ENCODE results near the gene SUN5. TPM values are rescaled to one million over a fixed set of nuclear protein-coding genes. Genes with fewer than 3 reads are reported as not detected.
A peak's percentile ranks its signal among the peaks of the same experiment; 100 is the strongest.

The SUN5 gene
- total RNA-seq, 1 experiment from 2014 or later: not detected

GRCh38 chr20:32980131-32980941 lies 23.9 kb downstream of the SUN5 start:
- POLR2A ChIA-PET: no interaction called here

DNA sequence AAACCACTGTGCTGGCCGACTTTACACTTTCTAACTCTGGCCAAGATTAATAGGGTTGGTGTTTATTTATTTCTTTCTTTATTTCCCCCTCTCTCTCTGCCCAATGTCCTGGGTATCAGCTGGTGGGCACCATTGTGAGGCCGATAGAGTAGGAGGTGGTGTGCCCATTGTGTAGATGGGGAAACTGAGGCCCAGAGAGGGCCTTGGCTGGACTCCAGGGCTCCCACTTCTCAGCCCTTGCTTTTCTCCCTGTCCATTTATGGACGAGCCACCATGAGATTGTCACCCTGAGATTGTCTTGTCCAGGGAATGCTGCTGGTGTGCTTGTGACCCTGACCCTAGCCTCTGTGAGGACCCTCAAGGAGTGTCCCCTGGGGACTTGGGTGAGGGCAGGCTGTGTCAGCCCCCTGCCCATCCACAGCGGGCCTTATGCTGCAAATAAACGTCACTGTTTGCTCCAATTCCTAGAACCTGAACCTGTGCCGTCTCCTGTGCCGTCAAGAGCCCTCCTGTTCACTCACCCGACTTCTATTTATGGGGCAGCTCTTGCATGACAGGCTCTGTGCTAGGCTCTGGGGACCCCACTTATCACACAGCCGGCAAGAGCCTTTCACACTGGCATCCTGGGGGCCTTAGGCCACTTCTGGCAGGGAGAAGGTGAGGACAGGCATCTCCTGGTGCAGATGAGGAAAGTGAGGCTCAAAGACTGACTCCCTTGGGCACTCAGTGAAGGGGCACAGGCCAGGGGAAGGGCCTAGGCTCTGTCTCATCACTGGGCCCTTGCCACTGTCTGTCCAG lies 24.8 kb downstream of the SUN5 start:
- Mint-ChIP-seq H3K9me3 (ENCODE audit: unreplicated experiment) (no peaks in the 10 kb centered on the region), H3K27me3 (ENCODE audit: insufficient read depth, unreplicated experiment) (peaks cover 7% of the 10 kb centered on the region), H3K4me3 (ENCODE audit: unreplicated experiment) (no peak overlapping the region), H3K4me1 (ENCODE audit: low read depth, unreplicated experiment) (peaks cover 10% of the 10 kb centered on the region), H3K27ac (ENCODE audit: unreplicated experiment) (no peak overlapping the region), H3K36me3 (ENCODE audit: insufficient read depth, unreplicated experiment) (no peaks in the 10 kb centered on the region)
- Histone ChIP-seq H3K4me3 (ENCODE audit: low read depth, low read length) (no peak overlapping the region), H3K36me3 (ENCODE audit: control insufficient read depth, insufficient read depth, low read length) (no peaks in the 10 kb centered on the region), H3K9me3 (peaks cover 16% of the 10 kb centered on the region; the same call in 1 of the 2 replicates), H3K4me1 (0 out of 2 replicates have a peak, but pooled peaks cover 4% of the 10 kb centered on the region), H3K27me3 (replicated peaks; ENCODE audit: control insufficient read depth, insufficient read depth, low read length) (no peaks in the 10 kb centered on the region)
- TF ChIP-seq CTCF (IDR thresholded peaks at IDR 0.05; ENCODE audit: insufficient read depth in 1 of 2, low read depth in 1 of 2, low read length in 1 of 2, severe bottlenecking in 1 of 2, unreplicated experiment in 1 of 2): no peak
- ChIA-PET CTCF (interaction anchor here (0.6 kb wide), 1 partner anchor 403 kb away, joined by 3 read pairs; no protein-coding TSS in a partner anchor), POLR2A (no interaction called here)
- peak in 1 of 2 experiments; percentile 35 for DNase-seq
- intact Hi-C loops (cut with micrococcal nuclease; ENCODE audit: unreplicated experiment): no loop called here
- BruUV-seq (replicated peaks): no TSS peak

More at GRCh38 chr20:32980131-32980941, 23.9 kb downstream of the SUN5 start:
- Mint-ChIP-seq H3K36me3 (ENCODE audit: insufficient read depth, unreplicated experiment) (no peaks in the 10 kb centered on the region), H3K27ac (ENCODE audit: unreplicated experiment) (no peak overlapping the region), H3K9me3 (ENCODE audit: unreplicated experiment) (no peaks in the 10 kb centered on the region), H3K4me1 (ENCODE audit: low read depth, unreplicated experiment) (peaks cover under 1% of the 10 kb centered on the region), H3K4me3 (ENCODE audit: unreplicated experiment) (no peak overlapping the region), H3K27me3 (ENCODE audit: insufficient read depth, unreplicated experiment) (peaks cover 7% of the 10 kb centered on the region)
- peak in 1 of 2 experiments; percentile 37 for DNase-seq
- CTCF ChIA-PET: interaction anchor here (0.5 to 0.6 kb wide), 2 partner anchors 15 to 404 kb away, joined by 3 read pairs; no protein-coding TSS in a partner anchor
- intact Hi-C loops (cut with micrococcal nuclease; ENCODE audit: unreplicated experiment): no loop called here
- H3K4me3 ChIP-seq (ENCODE audit: low read depth, low read length): no peak overlapping the region
- H3K9me3 ChIP-seq: peaks cover 16% of the 10 kb centered on the region; the same call in 1 of the 2 replicates
- H3K27me3 ChIP-seq (replicated peaks; ENCODE audit: control insufficient read depth, insufficient read depth, low read length): no peaks in the 10 kb centered on the region
- no peaks in the 10 kb centered on the region for H3K4me1 ChIP-seq
- BruUV-seq (replicated peaks): no TSS peak
- no peak for TF ChIP-seq CTCF (IDR thresholded peaks at IDR 0.05; ENCODE audit: insufficient read depth in 1 of 2, low read depth in 1 of 2, low read length in 1 of 2, severe bottlenecking in 1 of 2, unreplicated experiment in 1 of 2)
- H3K36me3 ChIP-seq (ENCODE audit: control insufficient read depth, insufficient read depth, low read length): no peaks in the 10 kb centered on the region

GRCh38 chr20:32978009-32978335 lies 26.3 kb downstream of the SUN5 start:
- intact Hi-C loops (cut with micrococcal nuclease; ENCODE audit: unreplicated experiment): no loop called here
- Histone ChIP-seq H3K27me3 (replicated peaks; ENCODE audit: control insufficient read depth, insufficient read depth, low read length) (no peaks in the 10 kb centered on the region), H3K36me3 (ENCODE audit: control insufficient read depth, insufficient read depth, low read length) (no peaks in the 10 kb centered on the region), H3K4me1 (0 out of 2 replicates have a peak, but pooled peaks cover 4% of the 10 kb centered on the region), H3K4me3 (ENCODE audit: low read depth, low read length) (no peak overlapping the region), H3K9me3 (peaks cover 16% of the 10 kb centered on the region; the same call in 1 of the 2 replicates)
- H3K36me3 Mint-ChIP-seq (ENCODE audit: insufficient read depth, unreplicated experiment): no peaks in the 10 kb centered on the region
- ChIA-PET POLR2A (no interaction called here), CTCF (no interaction called here)
- no peak overlapping the region for H3K4me3 Mint-ChIP-seq (ENCODE audit: unreplicated experiment)
- TF ChIP-seq CTCF (IDR thresholded peaks at IDR 0.05; ENCODE audit: insufficient read depth in 1 of 2, low read depth in 1 of 2, low read length in 1 of 2, severe bottlenecking in 1 of 2, unreplicated experiment in 1 of 2): no peak
- no peaks in the 10 kb centered on the region for H3K9me3 Mint-ChIP-seq (ENCODE audit: unreplicated experiment)
- peak in 1 of 2 experiments; percentile 38 for DNase-seq
- H3K27me3 Mint-ChIP-seq (ENCODE audit: insufficient read depth, unreplicated experiment): peaks cover 6% of the 10 kb centered on the region
- no TSS peak for BruUV-seq (replicated peaks)
- H3K4me1 Mint-ChIP-seq (ENCODE audit: low read depth, unreplicated experiment): peaks cover 10% of the 10 kb centered on the region
- H3K27ac Mint-ChIP-seq (ENCODE audit: unreplicated experiment): no peak overlapping the region
